Liver (tissue), 9 donors: ENCODE data around the gene CYP4F11. TPM values are rescaled to one million over a fixed set of nuclear protein-coding genes. Genes with fewer than 3 reads are reported as not detected.

Source experiments
- DNase-seq: peaks from one replicate; pipeline ENCODE4 v3.0.0-alpha.2; 2017; ENCODE audit warnings: low spot score
- H3K27ac ChIP-seq, 2 donors: one replicate each; pipeline ENCODE4 v1.7.0; 2013; ENCODE audit warnings: inconsistent platforms in 2 of 2, low read length in 2 of 2, control low read depth in 1 of 2, low read depth in 1 of 2, mild to moderate bottlenecking in 1 of 2
- H3K27me3 ChIP-seq, 4 donors: one replicate each; pipeline versions ENCODE4 v1.6.1 to v1.7.0; 2013; ENCODE audit warnings: low read length in 3 of 4, inconsistent platforms in 1 of 4, mild to moderate bottlenecking in 1 of 4, moderate library complexity in 1 of 4; ENCODE audit not compliant: control insufficient read depth in 4 of 4, insufficient read depth in 4 of 4
- H3K36me3 ChIP-seq, 4 donors: one replicate each; pipeline versions ENCODE4 v1.6.1 to v1.7.0; 2013; ENCODE audit warnings: low read length in 3 of 4, mild to moderate bottlenecking in 3 of 4, low read depth in 1 of 4, moderate library complexity in 1 of 4; ENCODE audit not compliant: control insufficient read depth in 4 of 4, insufficient read depth in 3 of 4
- H3K4me1 ChIP-seq, 4 donors: one replicate each; pipeline versions ENCODE4 v1.6.1 to v1.7.0; 2013; ENCODE audit warnings: low read length in 3 of 4, mild to moderate bottlenecking in 3 of 4, moderate library complexity in 1 of 4; ENCODE audit not compliant: control insufficient read depth in 4 of 4, insufficient read depth in 4 of 4
- H3K4me3 ChIP-seq, 3 donors: one replicate each; pipeline versions ENCODE4 v1.6.1 to v1.7.0; 2013; ENCODE audit warnings: low read length in 3 of 3, control low read depth in 1 of 3, low read depth in 1 of 3, mild to moderate bottlenecking in 1 of 3
- H3K9ac ChIP-seq, 2 donors: one replicate each; pipeline ENCODE4 v1.7.0; 2013; ENCODE audit warnings: low read length in 2 of 2, mild to moderate bottlenecking in 2 of 2, moderate library complexity in 2 of 2, control low read depth in 1 of 2, low read depth in 1 of 2
- H3K9me3 ChIP-seq, 4 donors: one replicate each; pipeline versions ENCODE4 v1.6.1 to v1.7.0; 2013; ENCODE audit warnings: low read length in 3 of 4; ENCODE audit not compliant: control insufficient read depth in 4 of 4
- ATF3 ChIP-seq: IDR thresholded peaks from 2 replicates; pipeline ENCODE4 v1.6.1; 2016; ENCODE audit warnings: antibody characterized with exemption
- CTCF ChIP-seq: fragments of 150-350 bp; IDR thresholded peaks from 2 replicates; pipeline ENCODE4 v1.5.1; 2017; ENCODE audit warnings: improper control_type of control experiment, low read depth, low read length; ENCODE audit not compliant: missing input control
- EGR1 ChIP-seq, 2 donors: IDR thresholded peaks; 2 replicates each; pipeline ENCODE4 v1.6.1; 2016 to 2018; ENCODE audit warnings: antibody characterized with exemption in 2 of 2, low read depth in 2 of 2
- FOXA1 ChIP-seq: IDR thresholded peaks from 2 replicates; pipeline ENCODE4 v1.6.1; 2016; ENCODE audit warnings: antibody characterized with exemption
- FOXA2 ChIP-seq: IDR thresholded peaks from 2 replicates; pipeline ENCODE4 v1.6.1; 2016; ENCODE audit warnings: antibody characterized with exemption
- GABPA ChIP-seq, 2 donors: IDR thresholded peaks in 1 of 2; conservative IDR thresholded peaks in 1 of 2; 2 replicates each; pipeline ENCODE4 v1.6.1; 2016; ENCODE audit warnings: antibody characterized with exemption in 2 of 2, mild to moderate bottlenecking in 1 of 2, moderate library complexity in 1 of 2
- HNF4A ChIP-seq, 2 donors: conservative IDR thresholded peaks; 2 replicates each; pipeline ENCODE4 v1.6.1; 2016; ENCODE audit warnings: antibody characterized with exemption in 2 of 2, mild to moderate bottlenecking in 2 of 2
- HNF4G ChIP-seq: IDR thresholded peaks from 2 replicates; pipeline ENCODE4 v1.6.1; 2016; ENCODE audit warnings: antibody characterized with exemption
- JUND ChIP-seq, 2 donors: IDR thresholded peaks; 2 replicates each; pipeline ENCODE4 v1.6.1; 2016; ENCODE audit warnings: antibody characterized with exemption in 2 of 2
- MAX ChIP-seq: IDR thresholded peaks from 2 replicates; pipeline ENCODE4 v1.6.1; 2016; ENCODE audit warnings: antibody characterized with exemption
- NR2F2 ChIP-seq: IDR thresholded peaks from 2 replicates; pipeline ENCODE4 v1.6.1; 2016; ENCODE audit warnings: antibody characterized with exemption
- RAD21 ChIP-seq, 2 donors: IDR thresholded peaks; 2 replicates each; pipeline ENCODE4 v1.6.1; 2016; ENCODE audit warnings: antibody characterized with exemption in 2 of 2, mild to moderate bottlenecking in 2 of 2
- REST ChIP-seq: IDR thresholded peaks from 2 replicates; pipeline ENCODE4 v1.6.1; 2016; ENCODE audit warnings: antibody characterized with exemption, mild to moderate bottlenecking
- RXRA ChIP-seq, 2 donors: IDR thresholded peaks; 2 replicates each; pipeline ENCODE4 v1.6.1; 2017 to 2018; ENCODE audit warnings: antibody characterized with exemption in 2 of 2, mild to moderate bottlenecking in 1 of 2
- SP1 ChIP-seq: IDR thresholded peaks from 2 replicates; pipeline ENCODE4 v1.6.1; 2018; ENCODE audit warnings: antibody characterized with exemption, mild to moderate bottlenecking
- TAF1 ChIP-seq: conservative IDR thresholded peaks from 2 replicates; pipeline ENCODE4 v1.6.1; 2016; ENCODE audit warnings: antibody characterized with exemption, mild to moderate bottlenecking
- YY1 ChIP-seq: IDR thresholded peaks from 2 replicates; pipeline ENCODE4 v1.6.1; 2016; ENCODE audit warnings: antibody characterized with exemption, mild to moderate bottlenecking
- ZBTB33 ChIP-seq: IDR thresholded peaks from 2 replicates; pipeline ENCODE4 v1.6.1; 2016; ENCODE audit warnings: antibody characterized with exemption
- WGBS: extraction: QIAGEN DNeasy Blood & Tissue Kit; methylation state at CpG from one replicate; pipeline ENCODE4 v1.1.7; 2013; 5-methylcytosine and 5-hydroxymethylcytosine counted together
- polyA plus RNA-seq, 2 donors: library from polyadenylated mRNA; stranded (reverse) in 1 of 2; unstranded in 1 of 2; fragments of 200-250 nt in 1 of 2; fragments of >200 nt in 1 of 2; fragmentation: Nextera tagmentation in 1 of 2; extraction: Ambion mirVana in 1 of 2; gene quantifications; one replicate each; pipeline versions ENCODE4 v1.2.1 to v1.2.3, GENCODE V29; 2013 to 2015
- total RNA-seq, 2 donors: library from RNA; depleted of rRNA; stranded (reverse); fragments of >200 nt; gene quantifications; one replicate each; pipeline ENCODE4 v1.2.3, GENCODE V29; 2014
- donor health status: healthy.
- donor health status: healthy.
- donor health status: healthy.
- donor health status: healthy.
- donor health status: healthy.

The CYP4F11 gene
- total and polyA plus RNA-seq, 4 donors: 2.1 to 77.4 (median 32.3) TPM

- H3K27me3 ChIP-seq: no peaks in the 10 kb centered on the region
- peaks cover 6 to 22% (median 16%) of the 10 kb centered on the region in 4 donors for H3K4me1 ChIP-seq
- peak overlapping the region; percentile 77 to 80 for H3K27ac ChIP-seq
- H3K36me3 ChIP-seq: no peaks in the 10 kb centered on the region
- DNase-seq: no peak
- peak; percentile 90 for TF ChIP-seq REST
- TF ChIP-seq RAD21 (IDR thresholded peaks at IDR 0.05): peak; percentile 88 to 89
- peak; percentile 92 for TF ChIP-seq ZBTB33
- peak; percentile 95 for TF ChIP-seq SP1
- TF ChIP-seq GABPA (IDR thresholded peaks at IDR 0.05 in 1 of 2, conservative IDR thresholded peaks at IDR 0.05 in 1 of 2): peak; percentile 16 to 69
- TF ChIP-seq MAX: peak; percentile 95
- peak; percentile 35 for TF ChIP-seq HNF4G
- TF ChIP-seq EGR1 (IDR thresholded peaks at IDR 0.05; ENCODE audit: low read depth in 2 of 2): peak in 1 of 2 donors; percentile 67
- peak; percentile 88 for TF ChIP-seq FOXA1
- peak; percentile 63 for TF ChIP-seq ATF3
- TF ChIP-seq RXRA (IDR thresholded peaks at IDR 0.05): peak; percentile 81 to 96
- peak; percentile 64 to 88 for TF ChIP-seq JUND (IDR thresholded peaks at IDR 0.05)
- TF ChIP-seq TAF1: peak; percentile 33
- TF ChIP-seq FOXA2: peak; percentile 94
- peak; percentile 85 to 92 for TF ChIP-seq HNF4A (conservative IDR thresholded peaks at IDR 0.05)
- TF ChIP-seq YY1: peak; percentile 84
- peak; percentile 87 for TF ChIP-seq CTCF
- TF ChIP-seq NR2F2: no peak
- no peak overlapping the region for H3K4me3 ChIP-seq
- no peak overlapping the region for H3K9ac ChIP-seq
- WGBS: 4% methylated on average over 3 of the region's 3 CpGs
- no peaks in the 10 kb centered on the region for H3K9me3 ChIP-seq
Measured at GRCh38 chr19:15869109-15869555, 65.2 kb downstream of the CYP4F11 start.
